Measurements from ENCODE around the gene PRKCI. TPM values are rescaled to one million over a fixed set of nuclear protein-coding genes. Genes with fewer than 3 reads are reported as not detected.
"Not testable (repeated sequence)": the region's sequence is repeated elsewhere in the genome, so short reads cannot be mapped to it uniquely, and the experiment has no call there.

Gene PRKCI
- total RNA-seq, 2 donors from 2014 or later = 22.5 to 52.9 TPM

DNA sequence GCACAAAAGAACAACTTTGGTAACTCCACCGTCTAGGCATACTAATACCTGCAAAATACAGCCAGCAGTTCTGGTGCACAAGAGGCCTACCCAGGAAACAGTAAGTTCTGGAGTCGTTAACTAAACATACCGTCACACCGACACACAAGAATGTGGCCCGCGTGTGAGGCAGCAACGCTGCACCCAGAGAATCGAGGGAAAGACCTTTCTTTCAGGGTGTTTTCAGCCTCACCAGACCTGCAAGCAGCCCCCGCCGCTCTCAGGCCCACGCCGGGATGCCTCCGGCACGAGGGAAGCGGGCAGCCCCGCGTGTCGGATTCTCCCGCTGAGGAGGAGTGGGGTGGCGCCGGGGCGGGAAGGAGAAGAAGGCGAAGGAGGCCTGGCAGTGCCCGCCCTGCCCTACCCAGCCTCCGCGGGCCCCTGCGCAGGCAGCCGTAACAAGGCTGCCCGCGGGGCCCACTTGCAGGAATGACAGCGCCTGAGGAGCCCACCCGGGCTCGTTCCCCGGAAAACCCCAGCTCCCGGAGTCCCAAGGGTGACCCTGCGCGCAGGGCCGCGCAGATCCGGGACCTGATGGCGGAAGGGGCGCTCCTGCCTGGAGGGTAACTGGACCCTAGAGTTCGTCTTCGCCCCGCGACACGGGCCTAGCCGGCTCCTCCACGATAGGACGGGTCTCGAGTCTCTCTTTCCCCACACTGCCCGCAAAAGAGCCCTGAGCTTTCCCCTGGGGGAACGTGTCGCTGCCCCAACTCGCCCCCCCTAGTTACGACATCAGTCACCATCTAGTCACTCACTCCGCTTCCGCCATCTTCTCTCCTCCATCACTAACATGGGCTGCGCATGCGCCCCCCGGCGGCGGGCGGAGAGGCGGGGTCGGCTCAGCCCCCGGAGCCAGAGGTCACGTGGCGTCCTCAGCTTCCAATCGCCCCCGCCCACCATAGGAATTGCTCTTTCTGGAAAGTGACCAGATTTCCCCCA is 41.0 kb upstream of the PRKCI start, which contains the start of gene PHC3:
PHC3 (minus strand) TSS at position 826 of the 978 bp plus-strand sequence; CDS start at position 808, 18 bp downstream.
- peaks cover 21% of the 10 kb centered on the region for H3K36me3 ChIP-seq
- TF ChIP-seq CTCF (IDR thresholded peaks at IDR 0.05) = no peak
- H3K4me3 ChIP-seq = peak within 1 kb of the TSS; percentile 99
- H3K9me3 ChIP-seq = no peaks in the 10 kb centered on the region
- peaks cover 13 to 19% of the 10 kb centered on the region in 2 donors for H3K4me1 ChIP-seq (ENCODE audit: control insufficient read depth in 1 of 2, low read depth in 2 of 2)
- ATAC-seq (ENCODE audit: insufficient number of reproducible peaks, low FRiP score, low read depth) (peak; percentile 89), DNase-seq (ENCODE audit: low spot score) (peak; percentile 83)
- no peaks in the 10 kb centered on the region for H3K27me3 ChIP-seq (replicated peaks; ENCODE audit: insufficient read depth)
- H3K27ac ChIP-seq = peak within 1 kb of the TSS; percentile 98

DNA sequence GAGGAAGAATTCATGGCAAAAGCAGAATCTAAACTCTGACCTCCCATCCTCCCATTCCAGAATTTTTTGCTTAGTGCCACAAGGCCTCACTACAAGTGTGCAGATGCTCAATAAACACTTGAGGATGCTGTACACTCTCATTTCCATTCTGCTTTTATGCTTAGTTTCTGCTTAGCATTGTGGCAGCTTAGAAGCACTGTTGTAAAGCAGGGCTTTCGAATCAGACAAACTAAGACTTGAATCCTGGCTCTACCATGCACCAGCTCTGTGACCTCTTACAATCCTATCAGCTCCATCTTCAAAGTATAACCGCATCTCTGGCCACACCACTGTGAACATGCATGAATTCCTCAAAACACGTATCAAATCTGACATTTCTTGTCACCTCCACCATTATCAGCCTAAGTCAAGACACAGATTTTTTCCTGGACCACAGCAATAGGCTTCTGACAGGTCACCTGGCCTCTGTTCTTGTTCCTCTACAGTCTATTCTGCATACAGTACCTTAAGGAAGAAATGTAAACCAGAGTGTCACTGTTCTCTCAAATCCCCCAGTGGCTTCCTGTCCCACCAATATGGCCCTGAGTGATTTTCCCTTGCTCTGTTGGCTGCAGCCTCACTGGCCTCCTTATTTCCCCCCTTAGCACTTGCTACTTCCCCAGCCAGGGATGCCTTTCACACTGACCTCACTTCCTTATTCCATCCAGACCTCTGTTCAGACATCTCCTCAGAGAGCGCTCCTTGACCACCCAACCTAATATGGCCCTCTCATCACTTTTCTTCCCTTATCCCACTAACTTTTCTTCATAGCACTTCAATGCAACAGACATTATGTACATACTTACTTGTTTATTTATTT is 32.6 kb upstream of the PRKCI start:
- H3K36me3 ChIP-seq = no peaks in the 10 kb centered on the region
- TF ChIP-seq CTCF (IDR thresholded peaks at IDR 0.05) = no peak
- H3K9me3 ChIP-seq = no peaks in the 10 kb centered on the region
- H3K27ac ChIP-seq = no peak overlapping the region
- DNase-seq (ENCODE audit: low spot score) (no peak), ATAC-seq (ENCODE audit: insufficient number of reproducible peaks, low FRiP score, low read depth) (no peak)
- no peaks in the 10 kb centered on the region for H3K4me1 ChIP-seq (ENCODE audit: control insufficient read depth in 1 of 2, low read depth in 2 of 2)
- no peak overlapping the region for H3K4me3 ChIP-seq
- peaks cover 5% of the 10 kb centered on the region for H3K27me3 ChIP-seq (replicated peaks; ENCODE audit: insufficient read depth)

DNA sequence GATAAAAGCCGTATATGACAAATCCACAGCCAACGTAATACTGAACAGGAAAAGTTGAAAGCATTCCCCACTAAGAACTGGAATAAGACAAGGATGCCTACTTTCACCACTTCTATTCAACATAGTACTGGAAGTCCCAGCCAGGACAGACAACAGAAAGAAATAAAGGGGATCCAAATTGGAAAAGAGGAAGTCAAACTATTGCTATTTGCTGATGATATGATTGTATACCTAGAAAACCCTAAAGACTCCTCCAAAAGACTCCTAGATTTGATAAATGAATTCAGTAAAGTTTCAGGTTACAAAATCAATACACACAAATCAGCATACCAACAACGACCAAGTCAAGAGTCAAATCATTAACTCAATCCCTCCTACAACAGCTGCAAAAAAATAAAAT is 26.5 kb upstream of the PRKCI start:
- DNase-seq (ENCODE audit: low spot score); H3K27me3 ChIP-seq (replicated peaks; ENCODE audit: insufficient read depth); H3K4me3 ChIP-seq; H3K4me1 ChIP-seq (ENCODE audit: control insufficient read depth in 1 of 2, low read depth in 2 of 2); H3K36me3 ChIP-seq; ATAC-seq (ENCODE audit: insufficient number of reproducible peaks, low FRiP score, low read depth); H3K9me3 ChIP-seq; H3K27ac ChIP-seq: not testable (repeated sequence)

DNA sequence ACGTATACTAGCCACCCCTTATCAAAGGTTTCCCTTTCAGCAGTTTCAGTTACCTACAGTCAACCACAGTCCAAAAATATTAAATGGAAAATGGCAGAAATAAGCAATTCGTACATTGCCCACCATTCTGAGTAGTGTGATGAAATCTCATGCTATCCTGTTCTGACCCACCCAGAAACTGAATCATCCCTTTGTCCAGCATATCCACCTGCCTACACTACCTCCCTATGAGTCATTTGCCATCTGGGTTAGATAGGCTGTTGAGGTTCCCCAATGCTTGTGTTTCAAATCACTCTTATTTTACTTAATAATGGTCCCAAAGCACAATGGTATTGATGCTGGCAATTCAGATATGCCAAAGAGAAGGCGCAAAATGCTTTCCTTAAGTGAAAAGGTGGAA is 25.4 kb upstream of the PRKCI start:
- no peaks in the 10 kb centered on the region for H3K4me1 ChIP-seq (ENCODE audit: control insufficient read depth in 1 of 2, low read depth in 2 of 2)
- no peak for ATAC-seq (ENCODE audit: insufficient number of reproducible peaks, low FRiP score, low read depth)
- H3K27ac ChIP-seq = no peak overlapping the region
- H3K27me3 ChIP-seq (replicated peaks; ENCODE audit: insufficient read depth) = peaks cover 5% of the 10 kb centered on the region
- no peaks in the 10 kb centered on the region for H3K36me3 ChIP-seq
- H3K4me3 ChIP-seq = no peak overlapping the region
- H3K9me3 ChIP-seq = no peaks in the 10 kb centered on the region
- no peak for TF ChIP-seq CTCF (IDR thresholded peaks at IDR 0.05)
- DNase-seq (ENCODE audit: low spot score) = no peak

- no peak overlapping the region for H3K4me3 ChIP-seq
- ATAC-seq (ENCODE audit: insufficient number of reproducible peaks, low FRiP score, low read depth) = no peak
- no peaks in the 10 kb centered on the region for H3K4me1 ChIP-seq (ENCODE audit: control insufficient read depth in 1 of 2, low read depth in 2 of 2)
- DNase-seq (ENCODE audit: low spot score) = no peak
- H3K27me3 ChIP-seq (replicated peaks; ENCODE audit: insufficient read depth) = no peaks in the 10 kb centered on the region
- H3K36me3 ChIP-seq = no peaks in the 10 kb centered on the region
- no peak for TF ChIP-seq CTCF (IDR thresholded peaks at IDR 0.05)
- no peaks in the 10 kb centered on the region for H3K9me3 ChIP-seq
- H3K27ac ChIP-seq = no peak overlapping the region
These were observed 21.2 kb upstream of the PRKCI start for GRCh38 chr3:170200987-170201386.

All from thoracic aorta (tissue), 2 donors.